Activated CD8-positive, alpha-beta T cell treated with anti-CD3 and anti-CD28 coated beads for 36 hours (primary cell): ENCODE measurements around the gene RPP40. TPM values are rescaled to one million over a fixed set of nuclear protein-coding genes. Genes with fewer than 3 reads are reported as not detected.
"Not testable (repeated sequence)": the region's sequence is repeated elsewhere in the genome, so short reads cannot be mapped to it uniquely, and the experiment has no call there.

Source experiments
- ATAC-seq: fragments of 200-7000 bp; cut with Tn5 transposase; one replicate; pipeline ENCODE4 v1.10.0; 2021; ENCODE audit warnings: mild to moderate bottlenecking, moderate library complexity
- CTCF ChIA-PET: fragments of 350-600 bp; sonication (Branson Sonifier 250); formaldehyde crosslinking; loops from one replicate; lab custom pipeline; 2021; ENCODE audit warnings: antibody characterized with exemption; lab: Charles Lee
- POLR2A ChIA-PET: fragments of 350-600 bp; sonication (Branson Sonifier 250); formaldehyde crosslinking; loops from one replicate; lab custom pipeline; 2021; ENCODE audit warnings: antibody characterized with exemption; lab: Charles Lee
- DNase-seq: peaks from one replicate; pipeline ENCODE4 v3.0.0-alpha.2; 2020
- H3K27ac Mint-ChIP-seq: one replicate; pipeline ENCODE4 v1.8.0; 2021; ENCODE audit warnings: mild to moderate bottlenecking, mixed read lengths
- H3K27me3 Mint-ChIP-seq: one replicate; pipeline ENCODE4 v1.8.0; 2021; ENCODE audit warnings: mixed read lengths
- H3K36me3 Mint-ChIP-seq: one replicate; pipeline ENCODE4 v1.8.0; 2021; ENCODE audit warnings: low read depth, mixed read lengths
- H3K4me1 Mint-ChIP-seq: one replicate; pipeline ENCODE4 v1.8.0; 2021; ENCODE audit warnings: low read depth, mixed read lengths
- H3K4me3 Mint-ChIP-seq: one replicate; pipeline ENCODE4 v1.8.0; 2021; ENCODE audit warnings: mild to moderate bottlenecking, moderate library complexity, mixed read lengths
- H3K9me3 Mint-ChIP-seq: one replicate; pipeline ENCODE4 v1.8.0; 2021; ENCODE audit warnings: mixed read lengths
- intact Hi-C: fragments of 100-400 bp; cut with micrococcal nuclease; formaldehyde crosslinking; loops from one replicate; pipeline ENCODE4 v1.10.0; 2022
- total RNA-seq, 2 experiments: library from RNA; stranded (reverse); gene quantifications; one replicate each; pipeline ENCODE4 v1.2.3, GENCODE V29; 2021
- TF ChIP-seq, protein P1 (sequence below): fragments of 200-600 bp; IDR thresholded peaks from one replicate; pipeline ENCODE4 v1.8.0; 2022; ENCODE audit warnings: antibody characterized with exemption, mild to moderate bottlenecking

RPP40 gene
- total RNA-seq, 2 experiments from 2014 or later = 9.5 to 11.1 TPM

DNA sequence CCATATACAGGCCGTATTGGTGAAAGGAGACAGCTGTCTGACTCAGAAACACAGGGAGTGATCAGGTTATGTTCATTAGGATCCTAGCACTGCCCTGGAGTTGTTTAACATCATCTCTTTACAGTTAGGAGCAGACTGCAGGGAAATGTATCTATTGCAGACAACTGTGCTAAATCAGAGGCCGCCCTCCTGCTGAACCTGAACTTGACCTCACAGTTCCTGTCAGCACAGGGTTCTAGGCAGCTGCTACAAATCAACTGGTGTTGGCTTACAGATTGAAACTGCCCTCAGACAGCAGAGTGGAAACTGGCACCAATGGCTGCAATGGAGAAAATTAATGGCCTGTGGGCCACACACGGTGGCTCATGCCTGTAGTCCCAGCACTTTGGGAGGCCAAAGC lies 3.7 kb upstream of the RPP40 start:
- H3K4me3 Mint-ChIP-seq = no peak overlapping the region
- peaks cover 11% of the 10 kb centered on the region for H3K4me1 Mint-ChIP-seq
- ChIA-PET POLR2A (interaction anchor here (0.7 kb wide), 1 partner anchor 23 kb away, joined by 3 read pairs; no protein-coding TSS in a partner anchor), CTCF (no interaction called here)
- no peaks in the 10 kb centered on the region for H3K9me3 Mint-ChIP-seq
- no peaks in the 10 kb centered on the region for H3K36me3 Mint-ChIP-seq
- H3K27ac Mint-ChIP-seq = no peak overlapping the region
- DNase-seq (no peak), ATAC-seq (no peak)
- intact Hi-C loops = no loop called here
- H3K27me3 Mint-ChIP-seq = peaks cover 2% of the 10 kb centered on the region
- TF ChIP-seq, protein P1, sequence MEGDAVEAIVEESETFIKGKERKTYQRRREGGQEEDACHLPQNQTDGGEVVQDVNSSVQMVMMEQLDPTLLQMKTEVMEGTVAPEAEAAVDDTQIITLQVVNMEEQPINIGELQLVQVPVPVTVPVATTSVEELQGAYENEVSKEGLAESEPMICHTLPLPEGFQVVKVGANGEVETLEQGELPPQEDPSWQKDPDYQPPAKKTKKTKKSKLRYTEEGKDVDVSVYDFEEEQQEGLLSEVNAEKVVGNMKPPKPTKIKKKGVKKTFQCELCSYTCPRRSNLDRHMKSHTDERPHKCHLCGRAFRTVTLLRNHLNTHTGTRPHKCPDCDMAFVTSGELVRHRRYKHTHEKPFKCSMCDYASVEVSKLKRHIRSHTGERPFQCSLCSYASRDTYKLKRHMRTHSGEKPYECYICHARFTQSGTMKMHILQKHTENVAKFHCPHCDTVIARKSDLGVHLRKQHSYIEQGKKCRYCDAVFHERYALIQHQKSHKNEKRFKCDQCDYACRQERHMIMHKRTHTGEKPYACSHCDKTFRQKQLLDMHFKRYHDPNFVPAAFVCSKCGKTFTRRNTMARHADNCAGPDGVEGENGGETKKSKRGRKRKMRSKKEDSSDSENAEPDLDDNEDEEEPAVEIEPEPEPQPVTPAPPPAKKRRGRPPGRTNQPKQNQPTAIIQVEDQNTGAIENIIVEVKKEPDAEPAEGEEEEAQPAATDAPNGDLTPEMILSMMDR = no peak

DNA sequence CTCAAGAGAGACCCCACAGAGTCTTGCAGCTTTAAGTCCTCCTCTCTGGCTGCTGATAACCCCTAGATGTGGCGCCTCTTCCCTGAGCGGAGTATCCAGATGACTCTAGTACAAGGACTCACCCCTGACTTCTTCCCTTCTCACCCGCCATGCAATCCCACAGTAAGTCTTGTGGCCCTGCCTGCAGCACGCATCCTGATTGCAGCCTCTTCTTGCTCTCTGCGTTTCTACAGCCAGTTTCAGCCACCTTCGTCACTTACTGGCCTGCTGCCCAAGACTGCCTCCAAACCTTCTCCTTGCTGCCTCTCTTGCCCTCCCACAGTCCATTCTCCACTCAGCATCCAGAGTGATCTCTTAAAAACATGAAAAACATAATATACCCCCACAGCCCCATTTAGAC lies 2.4 kb upstream of the RPP40 start:
- H3K27ac Mint-ChIP-seq = no peak overlapping the region
- no peak for DNase-seq
- H3K36me3 Mint-ChIP-seq = peaks cover 3% of the 10 kb centered on the region
- H3K4me3 Mint-ChIP-seq = no peak overlapping the region
- POLR2A ChIA-PET = no interaction called here
- TF ChIP-seq, protein P1 = no peak
- CTCF ChIA-PET = interaction anchor here (1.8 kb wide), 1 partner anchor 25 kb away, joined by 13 read pairs; no protein-coding TSS in a partner anchor
- peaks cover 2% of the 10 kb centered on the region for H3K27me3 Mint-ChIP-seq
- intact Hi-C loops = no loop called here
- no peaks in the 10 kb centered on the region for H3K9me3 Mint-ChIP-seq
- no peak for ATAC-seq
- peaks cover 15% of the 10 kb centered on the region for H3K4me1 Mint-ChIP-seq

DNA sequence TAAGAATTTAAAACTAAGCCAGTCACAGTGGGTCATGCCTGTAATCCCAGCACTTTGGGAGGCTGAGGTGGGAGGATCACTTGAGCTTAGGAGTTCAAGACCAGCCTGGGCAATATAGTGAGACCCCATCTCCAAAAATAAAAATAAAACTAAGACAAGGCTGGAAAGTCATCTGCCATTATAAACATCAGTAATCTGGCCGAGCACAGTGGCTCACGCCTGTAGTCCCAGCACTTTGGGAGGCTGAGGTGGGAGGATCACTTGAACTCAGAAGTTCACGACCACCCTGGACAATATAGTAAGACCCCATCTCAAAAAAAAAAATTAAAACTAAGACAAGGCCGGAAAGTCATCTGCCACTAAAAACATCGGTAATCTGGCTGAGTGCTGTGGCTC lies 1.2 kb upstream of the RPP40 start:
- intact Hi-C loops, H3K27ac Mint-ChIP-seq, H3K4me3 Mint-ChIP-seq, POLR2A ChIA-PET, H3K27me3 Mint-ChIP-seq, ATAC-seq, H3K36me3 Mint-ChIP-seq, DNase-seq, H3K9me3 Mint-ChIP-seq: not testable (repeated sequence)
- CTCF ChIA-PET = interaction anchor here (1.8 kb wide), 1 partner anchor 26 kb away, joined by 13 read pairs; no protein-coding TSS in a partner anchor
- peaks cover 15% of the 10 kb centered on the region for H3K4me1 Mint-ChIP-seq

DNA sequence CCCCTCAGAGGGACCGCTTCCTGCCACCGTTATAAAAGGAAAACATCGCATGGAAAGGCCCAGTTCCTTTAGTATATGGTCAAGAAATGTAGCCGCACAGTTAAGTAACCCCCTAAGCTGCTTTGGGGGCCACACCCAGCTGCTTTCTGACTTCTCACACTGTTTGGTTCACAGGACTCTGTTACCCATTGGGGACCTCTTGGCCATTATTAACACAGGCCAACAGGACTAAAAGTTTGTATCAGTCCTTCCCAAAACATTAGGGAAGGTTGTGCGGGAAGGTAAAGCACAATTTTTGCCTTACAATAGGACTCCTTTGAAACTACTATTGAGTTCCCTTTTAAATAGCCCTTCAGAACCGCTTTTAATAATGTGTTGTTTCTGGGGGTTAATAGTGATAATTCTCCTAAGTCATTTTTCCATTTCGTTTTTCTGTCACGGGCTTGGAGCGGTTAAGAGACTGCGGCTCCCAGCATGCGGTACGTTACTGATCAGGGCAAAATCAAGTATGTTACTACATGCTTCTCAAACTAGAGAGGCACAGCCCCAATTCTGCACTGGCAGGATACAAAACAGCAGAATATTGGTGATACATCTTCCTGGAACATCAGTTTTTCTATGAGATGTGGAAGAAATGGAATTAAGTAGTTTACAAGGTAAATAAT lies 668 bp upstream of the RPP40 start:
- Mint-ChIP-seq H3K36me3 (peaks cover 10% of the 10 kb centered on the region), H3K27me3 (no peaks in the 10 kb centered on the region), H3K4me3 (peak overlapping the region; percentile 91), H3K27ac (peak overlapping the region; percentile 98), H3K4me1 (peaks cover 15% of the 10 kb centered on the region), H3K9me3 (no peaks in the 10 kb centered on the region)
- TF ChIP-seq, protein P1 = no peak
- ChIA-PET CTCF (interaction anchor here (1.0 to 1.8 kb wide), 2 partner anchors 10 to 19 kb away, joined by 5 read pairs; no protein-coding TSS in a partner anchor), POLR2A (interaction anchor here (1.5 kb wide), 1 partner anchor 22 kb away, joined by 3 read pairs; no protein-coding TSS in a partner anchor)
- intact Hi-C loops = no loop called here
- ATAC-seq (no peak), DNase-seq (no peak)

DNA sequence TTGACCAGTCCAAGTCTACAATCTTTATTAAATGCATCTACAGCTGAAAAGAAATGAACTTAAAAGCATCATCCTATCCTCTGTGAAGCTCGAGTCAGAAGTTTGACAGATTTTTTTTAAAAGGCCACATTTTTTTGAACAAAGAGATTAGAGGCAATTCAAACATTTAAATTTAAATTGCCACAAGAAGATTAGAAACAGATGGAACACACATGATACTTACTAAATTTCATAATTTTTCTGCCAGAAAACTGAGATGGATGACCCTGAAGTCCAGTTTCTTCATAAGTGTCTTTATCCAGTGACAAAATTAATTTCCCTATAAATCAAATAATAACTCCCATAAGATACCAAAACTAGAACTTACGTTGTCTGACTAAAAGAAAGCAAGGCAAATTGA lies 4.3 kb downstream of the RPP40 start:
- TF ChIP-seq, protein P1 = no peak
- no peak for ATAC-seq
- intact Hi-C loops = no loop called here
- Mint-ChIP-seq H3K27ac (no peak overlapping the region), H3K36me3 (peaks cover 35% of the 10 kb centered on the region), H3K9me3 (no peaks in the 10 kb centered on the region), H3K4me3 (no peak overlapping the region), H3K27me3 (no peaks in the 10 kb centered on the region), H3K4me1 (peaks cover 12% of the 10 kb centered on the region)
- DNase-seq = no peak
- POLR2A ChIA-PET = no interaction called here
- CTCF ChIA-PET = no interaction called here
